HepG2 (cell line): ENCODE results near the gene BRK1. TPM values are rescaled to one million over a fixed set of nuclear protein-coding genes. Genes with fewer than 3 reads are reported as not detected.

Experiments used
- ATAC-seq: fragments of 200-7000 bp; cut with Tn5 transposase; 3 replicates; pipeline ENCODE4 v1.9.1; 2020; ENCODE audit warnings: mild to moderate bottlenecking, moderate library complexity
- BruUV-seq: library from RNA; stranded (reverse); fragments of 400-500 nt; replicated peaks from 2 replicates; lab custom pipeline; 2021; lab: Mats Ljungman, UMichigan
- CTCF ChIA-PET: fragments of 300-600 bp; formaldehyde crosslinking; extraction: SDS; loops from one replicate; lab custom pipeline; 2021; ENCODE audit warnings: low total read pairs, inconsistent platforms, low intra/inter-chr PET ratio; lab: Yijun Ruan, JAX
- POLR2A ChIA-PET: fragments of 350-600 bp; sonication (Branson Sonifier 250); formaldehyde crosslinking; loops from one replicate; lab custom pipeline; 2020; ENCODE audit warnings: antibody characterized with exemption, inconsistent platforms; lab: Yijun Ruan, JAX
- DNase-seq: peaks from one replicate; pipeline ENCODE4 v3.0.0-alpha.2; 2015; ENCODE audit warnings: low spot score
- FAIRE-seq: peaks from 3 replicates; lab custom pipeline; 2011; peaks lifted over from hg19 to GRCh38; lab: Jason Lieb, UNC
- H2AFZ ChIP-seq: one replicate; pipeline ENCODE4 v1.6.1; 2011; ENCODE audit warnings: low read length, inconsistent platforms
- H3K27ac ChIP-seq: fragments of 300-600 bp; 3 replicates; pipeline ENCODE4 v1.8.0; 2011; ENCODE audit warnings: mixed run types, mild to moderate bottlenecking, mixed read lengths, low read length, inconsistent platforms; ENCODE audit not compliant: insufficient read depth; ENCODE audit errors: extremely low read length
- H3K27me3 ChIP-seq, 2 experiments: fragments of 200-600 bp in 1 of 2; 2 replicates in 1 of 2; 3 replicates in 1 of 2; pipeline versions ENCODE4 v1.6.0 to v1.8.0; 2011; ENCODE audit warnings: low read length in 2 of 2, mild to moderate bottlenecking in 2 of 2, moderate library complexity in 2 of 2, inconsistent platforms in 1 of 2; ENCODE audit not compliant: insufficient read depth in 2 of 2, control insufficient read depth in 1 of 2
- H3K36me3 ChIP-seq, 2 experiments: fragments of 200-600 bp in 1 of 2; replicated peaks in 1 of 2; 2 replicates in 1 of 2; 3 replicates in 1 of 2; pipeline versions ENCODE4 v1.5.1 to v1.8.0; 2011; ENCODE audit warnings: low read length in 2 of 2, inconsistent platforms in 1 of 2; ENCODE audit not compliant: insufficient read depth in 2 of 2, control insufficient read depth in 1 of 2
- H3K4me1 ChIP-seq: 2 replicates; pipeline ENCODE4 v1.5.1; 2012; ENCODE audit warnings: low read length, inconsistent platforms; ENCODE audit not compliant: insufficient read depth
- H3K4me2 ChIP-seq: 2 replicates; pipeline ENCODE4 v1.6.0; 2011; ENCODE audit warnings: low read depth, low read length, inconsistent platforms
- H3K4me3 ChIP-seq, 3 experiments: fragments of 200-600 bp in 1 of 3; sonication (generic), shearing (Covaris generic) in 1 of 3; replicated peaks in 1 of 3; 2 replicates each; pipeline ENCODE4 v1.5.1; 2011 to 2016; ENCODE audit warnings: low read length in 3 of 3, inconsistent platforms in 2 of 3, low read depth in 2 of 3, mild to moderate bottlenecking in 2 of 3, control low read depth in 1 of 3, mixed read lengths in 1 of 3; ENCODE audit not compliant: insufficient read depth in 1 of 3
- H3K79me2 ChIP-seq: one replicate; pipeline ENCODE4 v1.6.1; 2011; ENCODE audit warnings: low read length, inconsistent platforms; ENCODE audit not compliant: insufficient read depth
- H3K9ac ChIP-seq: 2 replicates; pipeline ENCODE4 v1.6.0; 2011; ENCODE audit warnings: mild to moderate bottlenecking, low read depth, low read length, inconsistent platforms; ENCODE audit not compliant: insufficient read depth
- H3K9me3 ChIP-seq: 2 replicates; pipeline ENCODE4 v1.5.1; 2012; ENCODE audit warnings: mild to moderate bottlenecking, low read length
- H4K20me1 ChIP-seq: 2 replicates; pipeline ENCODE4 v1.6.0; 2011; ENCODE audit warnings: inconsistent platforms, mild to moderate bottlenecking, low read length, moderate library complexity; ENCODE audit not compliant: insufficient read depth
- GLI4 ChIP-seq: sonication (generic); formaldehyde crosslinking; IDR thresholded peaks from 2 replicates; pipeline ENCODE4 v1.5.1; 2020; ENCODE audit warnings: missing genetic modification reagents, mild to moderate bottlenecking, moderate library complexity, borderline replicate concordance
- JUNB ChIP-seq: sonication (generic); formaldehyde crosslinking; IDR thresholded peaks from 2 replicates; pipeline ENCODE4 v1.8.0; 2022; ENCODE audit warnings: missing genetic modification reagents, mild to moderate bottlenecking, borderline replicate concordance
- MTA1 ChIP-seq: sonication (generic); formaldehyde crosslinking; IDR thresholded peaks from 2 replicates; pipeline ENCODE4 v1.4.0; 2020; ENCODE audit warnings: missing genetic modification reagents, mild to moderate bottlenecking, borderline replicate concordance
- NCOA5 ChIP-seq: sonication (generic); formaldehyde crosslinking; IDR thresholded peaks from 2 replicates; pipeline ENCODE4 v1.4.0; 2020; ENCODE audit warnings: missing genetic modification reagents
- NFKBIZ ChIP-seq: IDR thresholded peaks from 2 replicates; pipeline ENCODE4 v1.6.1; 2018; ENCODE audit warnings: missing genetic modification reagents, missing compliant biosample characterization
- ONECUT2 ChIP-seq: sonication (generic); formaldehyde crosslinking; IDR thresholded peaks from 2 replicates; pipeline ENCODE4 v1.4.0; 2020; ENCODE audit warnings: missing genetic modification reagents
- ZFY ChIP-seq: sonication (generic); formaldehyde crosslinking; IDR thresholded peaks from 2 replicates; pipeline ENCODE4 v1.4.0; 2020; ENCODE audit warnings: missing genetic modification reagents
- ZNF138 ChIP-seq: sonication (generic); formaldehyde crosslinking; IDR thresholded peaks from 2 replicates; pipeline ENCODE4 v1.5.0; 2020; ENCODE audit warnings: mild to moderate bottlenecking, low read depth, missing genetic modification reagents
- ZNF207 ChIP-seq: fragments of 450-650 bp; IDR thresholded peaks from 2 replicates; pipeline ENCODE4 v1.6.1; 2016; ENCODE audit warnings: antibody characterized with exemption, borderline replicate concordance
- ZNF441 ChIP-seq: sonication (generic); formaldehyde crosslinking; IDR thresholded peaks from 2 replicates; pipeline ENCODE4 v1.7.0; 2021; ENCODE audit warnings: missing genetic modification reagents, borderline replicate concordance
- ZNF580 ChIP-seq: IDR thresholded peaks from 2 replicates; pipeline ENCODE4 v1.6.1; 2016; ENCODE audit warnings: low read depth, borderline replicate concordance
- ZNF629 ChIP-seq: sonication (generic); formaldehyde crosslinking; conservative IDR thresholded peaks from 2 replicates; pipeline ENCODE4 v1.5.0; 2020; ENCODE audit warnings: missing genetic modification reagents
- WGBS: methylation state at CpG from one replicate; pipeline ENCODE4 v1.1.6; 2017; ENCODE audit warnings: low lambda C conversion rate; 5-methylcytosine and 5-hydroxymethylcytosine counted together
- in situ Hi-C: cut with HindIII; loops from 2 replicates; pipeline ENCODE4 v1.10.0; 2017; ENCODE audit warnings: low pct_unique_long_range_greater_than_20kb; ENCODE audit not compliant: extremely low pct_ligation_motif_present
- intact Hi-C: fragments of 100-400 bp; cut with micrococcal nuclease; formaldehyde crosslinking; loops from one replicate; pipeline ENCODE4 v1.10.0; 2022; ENCODE audit not compliant: unreplicated experiment
- polyA plus RNA-seq, 8 experiments: library from polyadenylated mRNA; depleted of rRNA in 3 of 8; stranded (reverse) in 7 of 8; unstranded in 1 of 8; fragments of >200 nt; fragmentation: Illumina TruSeq in 4 of 8; extraction: Trizol in 4 of 8; gene quantifications; 2 replicates each; pipeline versions ENCODE4 v1.2.1 to v1.2.3, GENCODE V29; 2011 to 2016; ENCODE audit warnings: low read depth in 4 of 8, missing spikeins in 1 of 8, mixed read lengths in 1 of 8; ENCODE audit not compliant: insufficient read depth in 1 of 8
- total RNA-seq, 5 experiments: library from RNA; depleted of rRNA; stranded (reverse); fragments of >200 nt; fragmentation: Illumina TruSeq; extraction: Trizol; gene quantifications; 2 replicates each; pipeline ENCODE4 v1.2.3, GENCODE V29; 2016; ENCODE audit warnings: low read depth in 1 of 5
- TF ChIP-seq, protein P1 (sequence below): sonication (generic); formaldehyde crosslinking; IDR thresholded peaks from 2 replicates; pipeline ENCODE4 v1.4.0; 2020; ENCODE audit warnings: missing genetic modification reagents
- TF ChIP-seq, protein P2 (sequence below), 2 experiments: IDR thresholded peaks; 2 replicates each; pipeline ENCODE4 v1.6.1; 2011 to 2012; ENCODE audit warnings: low read length in 2 of 2, borderline replicate concordance in 1 of 2, low read depth in 1 of 2, mild to moderate bottlenecking in 1 of 2, moderate library complexity in 1 of 2
- TF ChIP-seq, protein P3 (sequence below): sonication (generic); formaldehyde crosslinking; IDR thresholded peaks from 2 replicates; pipeline ENCODE4 v1.4.0; 2020; ENCODE audit warnings: missing genetic modification reagents, mild to moderate bottlenecking, borderline replicate concordance

BRK1 gene
- total and polyA plus RNA-seq, 2 of the 13 experiments (the other 11 are each of a cell fraction or from before 2014, with no cell fraction given) = 118 to 155 TPM

GRCh38 chr3:10160925-10161324 lies 45.5 kb downstream of the BRK1 start (continued):
- TF ChIP-seq ZNF138 (CRISPR knock-in tag) = no peak
- no peak for TF ChIP-seq ZNF207
- TF ChIP-seq MTA1 (CRISPR knock-in tag) = no peak
- TF ChIP-seq JUNB = no peak
- TF ChIP-seq ZFY (CRISPR knock-in tag) = peak; percentile 6; the same call in 1 of the 2 replicates
- TF ChIP-seq ONECUT2 = no peak
- no peak for TF ChIP-seq ZNF580
- TF ChIP-seq ZNF441 (CRISPR knock-in tag) = no peak
- peak; percentile 43; the same call in 1 of the 2 replicates for TF ChIP-seq ZNF629 (CRISPR knock-in tag)

GRCh38 chr3:10162185-10162584 lies 46.7 kb downstream of the BRK1 start:
- intact Hi-C loops = loop anchor here (5.0 kb wide), 1 partner anchor 40 kb away; no protein-coding TSS in a partner anchor
- H3K79me2 ChIP-seq = peaks cover 11% of the 10 kb centered on the region
- TF ChIP-seq, protein P1, sequence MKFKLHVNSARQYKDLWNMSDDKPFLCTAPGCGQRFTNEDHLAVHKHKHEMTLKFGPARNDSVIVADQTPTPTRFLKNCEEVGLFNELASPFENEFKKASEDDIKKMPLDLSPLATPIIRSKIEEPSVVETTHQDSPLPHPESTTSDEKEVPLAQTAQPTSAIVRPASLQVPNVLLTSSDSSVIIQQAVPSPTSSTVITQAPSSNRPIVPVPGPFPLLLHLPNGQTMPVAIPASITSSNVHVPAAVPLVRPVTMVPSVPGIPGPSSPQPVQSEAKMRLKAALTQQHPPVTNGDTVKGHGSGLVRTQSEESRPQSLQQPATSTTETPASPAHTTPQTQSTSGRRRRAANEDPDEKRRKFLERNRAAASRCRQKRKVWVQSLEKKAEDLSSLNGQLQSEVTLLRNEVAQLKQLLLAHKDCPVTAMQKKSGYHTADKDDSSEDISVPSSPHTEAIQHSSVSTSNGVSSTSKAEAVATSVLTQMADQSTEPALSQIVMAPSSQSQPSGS (CRISPR knock-in tag) = no peak
- TF ChIP-seq NCOA5 (no peak), GLI4 (CRISPR knock-in tag) (no peak), NFKBIZ (CRISPR knock-in tag) (no peak), ZNF629 (CRISPR knock-in tag) (peak; percentile 81)
- TF ChIP-seq, protein P2, sequence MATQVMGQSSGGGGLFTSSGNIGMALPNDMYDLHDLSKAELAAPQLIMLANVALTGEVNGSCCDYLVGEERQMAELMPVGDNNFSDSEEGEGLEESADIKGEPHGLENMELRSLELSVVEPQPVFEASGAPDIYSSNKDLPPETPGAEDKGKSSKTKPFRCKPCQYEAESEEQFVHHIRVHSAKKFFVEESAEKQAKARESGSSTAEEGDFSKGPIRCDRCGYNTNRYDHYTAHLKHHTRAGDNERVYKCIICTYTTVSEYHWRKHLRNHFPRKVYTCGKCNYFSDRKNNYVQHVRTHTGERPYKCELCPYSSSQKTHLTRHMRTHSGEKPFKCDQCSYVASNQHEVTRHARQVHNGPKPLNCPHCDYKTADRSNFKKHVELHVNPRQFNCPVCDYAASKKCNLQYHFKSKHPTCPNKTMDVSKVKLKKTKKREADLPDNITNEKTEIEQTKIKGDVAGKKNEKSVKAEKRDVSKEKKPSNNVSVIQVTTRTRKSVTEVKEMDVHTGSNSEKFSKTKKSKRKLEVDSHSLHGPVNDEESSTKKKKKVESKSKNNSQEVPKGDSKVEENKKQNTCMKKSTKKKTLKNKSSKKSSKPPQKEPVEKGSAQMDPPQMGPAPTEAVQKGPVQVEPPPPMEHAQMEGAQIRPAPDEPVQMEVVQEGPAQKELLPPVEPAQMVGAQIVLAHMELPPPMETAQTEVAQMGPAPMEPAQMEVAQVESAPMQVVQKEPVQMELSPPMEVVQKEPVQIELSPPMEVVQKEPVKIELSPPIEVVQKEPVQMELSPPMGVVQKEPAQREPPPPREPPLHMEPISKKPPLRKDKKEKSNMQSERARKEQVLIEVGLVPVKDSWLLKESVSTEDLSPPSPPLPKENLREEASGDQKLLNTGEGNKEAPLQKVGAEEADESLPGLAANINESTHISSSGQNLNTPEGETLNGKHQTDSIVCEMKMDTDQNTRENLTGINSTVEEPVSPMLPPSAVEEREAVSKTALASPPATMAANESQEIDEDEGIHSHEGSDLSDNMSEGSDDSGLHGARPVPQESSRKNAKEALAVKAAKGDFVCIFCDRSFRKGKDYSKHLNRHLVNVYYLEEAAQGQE (IDR thresholded peaks at IDR 0.05; ENCODE audit: borderline replicate concordance in 1 of 2, low read depth in 1 of 2, low read length in 2 of 2) = no peak
- TF ChIP-seq, protein P3, sequence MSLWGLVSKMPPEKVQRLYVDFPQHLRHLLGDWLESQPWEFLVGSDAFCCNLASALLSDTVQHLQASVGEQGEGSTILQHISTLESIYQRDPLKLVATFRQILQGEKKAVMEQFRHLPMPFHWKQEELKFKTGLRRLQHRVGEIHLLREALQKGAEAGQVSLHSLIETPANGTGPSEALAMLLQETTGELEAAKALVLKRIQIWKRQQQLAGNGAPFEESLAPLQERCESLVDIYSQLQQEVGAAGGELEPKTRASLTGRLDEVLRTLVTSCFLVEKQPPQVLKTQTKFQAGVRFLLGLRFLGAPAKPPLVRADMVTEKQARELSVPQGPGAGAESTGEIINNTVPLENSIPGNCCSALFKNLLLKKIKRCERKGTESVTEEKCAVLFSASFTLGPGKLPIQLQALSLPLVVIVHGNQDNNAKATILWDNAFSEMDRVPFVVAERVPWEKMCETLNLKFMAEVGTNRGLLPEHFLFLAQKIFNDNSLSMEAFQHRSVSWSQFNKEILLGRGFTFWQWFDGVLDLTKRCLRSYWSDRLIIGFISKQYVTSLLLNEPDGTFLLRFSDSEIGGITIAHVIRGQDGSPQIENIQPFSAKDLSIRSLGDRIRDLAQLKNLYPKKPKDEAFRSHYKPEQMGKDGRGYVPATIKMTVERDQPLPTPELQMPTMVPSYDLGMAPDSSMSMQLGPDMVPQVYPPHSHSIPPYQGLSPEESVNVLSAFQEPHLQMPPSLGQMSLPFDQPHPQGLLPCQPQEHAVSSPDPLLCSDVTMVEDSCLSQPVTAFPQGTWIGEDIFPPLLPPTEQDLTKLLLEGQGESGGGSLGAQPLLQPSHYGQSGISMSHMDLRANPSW (CRISPR knock-in tag) = no peak

More at GRCh38 chr3:10162185-10162584, 46.7 kb downstream of the BRK1 start:
- Histone ChIP-seq H3K4me1 (peaks cover 44% of the 10 kb centered on the region), H2AFZ (no peak overlapping the region), H3K27ac (no peak overlapping the region), H3K9ac (0 out of 2 replicates have a peak overlapping the region, but pooled peaks have one; percentile 59), H3K9me3 (no peaks in the 10 kb centered on the region), H3K27me3 (no peaks in the 10 kb centered on the region; a peak in 1 of 5 replicates), H3K36me3 (no peaks in the 10 kb centered on the region), H3K4me3 (peak overlapping the region in 2 of 3 experiments; percentile 14 to 50; a peak in 2 of 6 replicates), H3K4me2 (peak overlapping the region; percentile 75), H4K20me1 (no peaks in the 10 kb centered on the region)
- DNase-seq (no peak), FAIRE-seq (no peak), ATAC-seq (no peak)
- BruUV-seq = no TSS peak
- ChIA-PET CTCF (no interaction called here), POLR2A (interaction anchor here (2.2 kb wide), 1 partner anchor 42 kb away, joined by 8 read pairs; no protein-coding TSS in a partner anchor)
- in situ Hi-C loops = loop anchor here (10.0 kb wide), 1 partner anchor 63 kb away; no protein-coding TSS in a partner anchor
- 73% methylated on average over 6 of the region's 6 CpGs for WGBS
